HG03175 (cell line): Measurements from ENCODE around the gene TMEM238.
"Not testable (repeated sequence)": the region's sequence is repeated elsewhere in the genome, so short reads cannot be mapped to it uniquely, and the experiment has no call there.

Experiments used
- ATAC-seq: cut with Tn5 transposase; IDR thresholded peaks from one replicate; pipeline ENCODE4 v1.9.1; 2021; ENCODE audit warnings: mild to moderate bottlenecking, moderate library complexity; ENCODE audit not compliant: unreplicated experiment

Gene TMEM238, protein sequence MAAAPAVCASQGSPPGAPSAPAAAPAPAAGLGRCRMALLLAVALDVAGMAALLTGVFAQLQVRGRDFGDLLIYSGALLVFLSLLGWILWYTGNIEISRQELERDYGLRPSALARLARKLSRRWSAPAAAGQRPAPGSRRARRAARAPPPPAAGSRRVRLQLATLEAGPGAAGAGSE

DNA sequence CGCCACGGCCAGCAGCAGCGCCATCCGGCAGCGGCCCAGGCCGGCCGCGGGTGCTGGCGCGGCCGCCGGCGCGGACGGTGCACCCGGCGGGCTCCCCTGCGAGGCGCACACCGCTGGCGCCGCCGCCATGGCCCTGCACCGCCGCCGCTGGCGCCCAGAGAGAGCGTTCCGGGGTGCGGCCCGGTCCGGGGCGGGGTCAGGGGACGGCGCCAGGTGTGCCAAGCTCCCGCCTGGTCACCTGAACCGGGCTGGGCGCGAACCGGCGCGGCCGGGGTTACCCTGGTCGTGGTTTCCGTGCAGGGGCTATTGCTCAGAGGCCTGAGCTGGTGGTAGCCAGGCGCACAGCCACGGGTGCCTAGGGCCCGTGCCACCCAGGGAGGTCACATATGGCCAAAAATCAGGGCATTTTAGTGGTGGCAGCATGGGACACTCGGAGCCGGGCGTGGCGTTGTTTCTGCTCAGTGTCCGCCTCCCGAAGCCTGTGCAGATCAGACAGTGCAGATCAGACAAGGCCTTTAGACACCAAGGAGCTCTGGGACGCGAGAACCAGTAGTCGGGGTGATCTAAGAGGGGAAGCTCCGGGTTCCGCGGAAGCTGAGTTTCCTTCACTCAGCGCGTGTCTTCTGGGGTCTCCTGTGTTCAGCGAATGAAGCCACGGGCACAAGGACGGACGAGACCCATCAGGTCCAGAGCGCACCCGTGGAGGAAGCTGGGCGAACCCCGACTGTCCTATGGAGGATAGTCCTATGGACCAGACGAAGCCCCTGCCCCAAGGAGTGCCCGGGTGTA, at the start of gene TMEM238:
TSS of gene TMEM238 (minus strand) at position 162 of the 789 bp plus-strand sequence. CDS start at position 129, 33 bp downstream.
- no peak for ATAC-seq

DNA sequence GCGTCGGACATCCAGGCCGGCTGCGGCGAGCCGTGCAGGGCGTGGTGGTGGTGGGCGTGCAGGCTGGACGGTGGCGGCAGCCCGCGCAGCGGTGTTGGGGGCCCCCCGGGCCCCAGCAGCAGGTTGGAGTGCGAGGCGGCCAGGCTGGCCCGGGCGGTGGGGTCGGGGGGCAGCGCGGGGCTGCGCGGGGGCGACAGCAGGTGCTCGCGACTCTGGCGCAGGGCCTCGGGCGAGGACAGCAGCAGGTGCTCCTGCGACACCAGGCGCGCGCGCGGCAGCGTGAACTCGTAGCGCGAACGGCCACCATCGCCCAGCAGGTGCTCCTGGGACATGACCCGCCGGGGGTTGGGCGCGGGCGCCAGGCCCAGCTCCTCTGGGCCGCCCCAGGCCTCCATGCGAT, 49.2 kb upstream of the TMEM238 start:
- ATAC-seq = no peak

GRCh38 chr19:55432241-55432959, 48.3 kb upstream of the TMEM238 start:
- ATAC-seq = no peak

GRCh38 chr19:55431183-55431582, 47.1 kb upstream of the TMEM238 start:
- no peak for ATAC-seq

GRCh38 chr19:55426042-55426441, 42.0 kb upstream of the TMEM238 start:
- no peak for ATAC-seq

- no peak for ATAC-seq
These were observed 40.4 kb upstream of the TMEM238 start for GRCh38 chr19:55424518-55424917.

- no peak for ATAC-seq
These were observed 39.3 kb upstream of the TMEM238 start for GRCh38 chr19:55423225-55424005.

- not testable (repeated sequence) for ATAC-seq
These were observed 37.2 kb upstream of the TMEM238 start for GRCh38 chr19:55421281-55421680.

- ATAC-seq = no peak
These were observed 35.6 kb upstream of the TMEM238 start for GRCh38 chr19:55419624-55420236.

GRCh38 chr19:55419103-55419502, 35.0 kb upstream of the TMEM238 start:
- no peak for ATAC-seq

DNA sequence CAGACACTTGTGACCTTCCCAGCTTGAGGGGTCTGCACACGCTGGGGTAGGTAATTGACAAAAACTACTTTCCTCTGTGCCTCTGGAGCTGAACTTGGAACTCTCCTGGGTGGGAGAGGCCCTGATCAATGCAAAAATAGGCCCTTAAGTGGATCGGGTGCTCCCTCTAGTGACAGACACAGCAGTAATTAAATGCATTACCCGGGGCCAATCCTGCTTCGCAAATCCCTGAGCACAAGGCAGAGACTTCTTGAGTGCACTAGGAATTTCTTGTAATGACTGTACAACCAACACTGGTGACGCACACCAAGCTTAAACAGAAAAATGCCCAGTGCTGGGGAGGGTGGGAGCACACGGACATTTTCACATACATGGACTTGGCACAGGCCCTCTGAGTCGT, 34.1 kb upstream of the TMEM238 start:
- ATAC-seq = no peak

- no peak for ATAC-seq
These were observed 26.1 kb upstream of the TMEM238 start for GRCh38 chr19:55410168-55410567.

GRCh38 chr19:55409179-55409578, 25.1 kb upstream of the TMEM238 start:
- ATAC-seq = not testable (repeated sequence)

- no peak for ATAC-seq
These were observed 24.4 kb upstream of the TMEM238 start for GRCh38 chr19:55408533-55408872.

GRCh38 chr19:55407800-55408532, 23.9 kb upstream of the TMEM238 start:
- peak; percentile 90 for ATAC-seq

GRCh38 chr19:55407550-55407799, 23.4 kb upstream of the TMEM238 start, which contains the start of gene UBE2S:
UBE2S (minus strand) TSS chr19:55407788; CDS start chr19:55407589, 199 bp downstream.
- ATAC-seq = not testable (repeated sequence)

- ATAC-seq = peak; percentile 3
These were observed 22.9 kb upstream of the TMEM238 start for GRCh38 chr19:55406826-55407549.

DNA sequence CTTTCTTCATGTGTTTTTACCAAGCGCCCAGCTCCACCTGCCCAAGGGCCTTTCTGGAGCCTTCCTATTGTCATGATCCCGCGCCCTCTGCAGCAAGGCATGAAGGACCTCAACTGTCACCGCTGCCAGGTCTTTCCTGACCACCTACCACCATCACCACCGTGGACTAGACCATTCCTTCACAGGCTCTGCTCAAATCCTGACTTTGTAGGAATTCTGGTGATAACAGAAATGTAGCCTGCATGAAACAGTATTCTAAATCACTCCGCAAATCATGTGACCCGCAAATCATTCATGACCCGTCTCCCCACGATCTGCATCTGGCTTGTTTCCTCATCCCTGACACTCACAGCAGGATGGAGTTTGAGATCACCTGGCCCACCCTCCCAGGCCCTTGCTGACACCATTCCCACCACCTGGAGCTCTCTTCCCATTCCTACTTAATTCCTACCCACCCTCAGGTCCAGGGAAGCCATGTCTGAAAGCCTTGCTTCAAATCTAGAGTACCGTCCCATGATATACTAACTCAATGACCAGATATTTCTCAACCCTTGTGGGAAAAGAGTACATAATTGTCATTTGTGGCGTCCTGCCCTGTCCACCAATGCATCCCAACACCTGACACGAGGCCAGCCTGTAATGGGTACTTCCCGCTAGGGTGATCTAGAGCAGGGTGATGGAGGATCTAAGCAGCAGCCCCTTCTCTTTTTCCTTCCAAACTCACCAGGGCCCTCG, 22.2 kb upstream of the TMEM238 start:
- ATAC-seq = no peak

- ATAC-seq = no peak
These were observed 21.5 kb upstream of the TMEM238 start for GRCh38 chr19:55405638-55406037.
